ENCODE results near the gene SHPK. TPM values are rescaled to one million over a fixed set of nuclear protein-coding genes. Genes with fewer than 3 reads are reported as not detected.

Gene SHPK
- total and polyA plus RNA-seq, 10 donors = 2.3 to 13.6 (median 10.2) TPM

DNA sequence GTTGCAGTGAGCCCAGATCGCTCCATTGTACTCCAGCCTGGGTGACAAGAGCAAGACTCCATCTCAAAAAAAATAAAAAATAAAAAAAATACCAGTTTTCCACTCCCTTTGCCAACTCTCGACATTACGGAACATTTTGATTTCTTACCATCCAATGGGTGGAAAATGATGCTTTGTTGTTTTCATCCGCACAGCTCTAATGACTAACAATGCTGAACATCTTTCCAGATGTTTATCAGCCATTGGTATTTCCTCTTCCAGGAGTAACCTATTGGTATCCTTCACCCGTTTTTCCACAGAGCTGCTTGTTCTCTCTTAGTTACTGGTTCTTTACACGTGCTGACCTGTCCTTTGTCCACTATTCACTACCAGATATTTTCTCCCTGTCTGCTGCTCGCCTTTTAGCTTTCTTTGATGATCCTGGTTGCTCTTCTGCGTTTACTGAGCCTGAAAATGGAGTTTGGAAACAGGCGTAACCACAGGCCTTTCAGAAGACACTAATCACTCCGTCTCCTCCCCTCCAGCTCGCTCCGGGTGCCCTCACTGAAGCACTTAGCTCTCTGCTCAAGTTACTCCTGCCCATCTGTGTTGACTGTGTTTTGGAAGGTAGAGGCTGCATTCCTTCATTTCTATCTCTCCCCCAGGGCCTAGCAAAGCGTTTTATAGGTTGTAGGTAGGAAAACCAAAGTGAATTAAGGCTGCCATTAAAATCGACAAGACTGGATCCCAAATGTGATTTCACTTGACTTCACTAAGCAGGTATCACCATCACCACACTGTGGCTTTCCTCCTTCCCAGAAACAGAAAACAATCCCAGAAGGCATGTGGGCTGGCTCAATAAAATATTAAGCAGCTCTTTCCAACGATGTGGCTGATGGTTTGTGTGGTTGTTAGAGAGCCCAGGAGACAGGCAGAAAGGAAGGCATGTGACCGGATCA lies 8.9 kb downstream of the SHPK start:
- Histone ChIP-seq H3K9me3 (no peaks in the 10 kb centered on the region), H3K4me3 (no peak overlapping the region), H3K4me1 (peaks cover 0 to 4% (median 0%) of the 10 kb centered on the region in 6 donors), H3K27ac (no peak overlapping the region), H3K36me3 (peaks cover 5 to 95% (median 62%) of the 10 kb centered on the region in 6 donors), H3K27me3 (replicated peaks in 1 of 7) (no peaks in the 10 kb centered on the region)
- no peak for TF ChIP-seq POLR2AphosphoS5 (IDR thresholded peaks at IDR 0.05)
- TF ChIP-seq POLR2A (IDR thresholded peaks at IDR 0.05) = no peak
- TF ChIP-seq, protein P1, sequence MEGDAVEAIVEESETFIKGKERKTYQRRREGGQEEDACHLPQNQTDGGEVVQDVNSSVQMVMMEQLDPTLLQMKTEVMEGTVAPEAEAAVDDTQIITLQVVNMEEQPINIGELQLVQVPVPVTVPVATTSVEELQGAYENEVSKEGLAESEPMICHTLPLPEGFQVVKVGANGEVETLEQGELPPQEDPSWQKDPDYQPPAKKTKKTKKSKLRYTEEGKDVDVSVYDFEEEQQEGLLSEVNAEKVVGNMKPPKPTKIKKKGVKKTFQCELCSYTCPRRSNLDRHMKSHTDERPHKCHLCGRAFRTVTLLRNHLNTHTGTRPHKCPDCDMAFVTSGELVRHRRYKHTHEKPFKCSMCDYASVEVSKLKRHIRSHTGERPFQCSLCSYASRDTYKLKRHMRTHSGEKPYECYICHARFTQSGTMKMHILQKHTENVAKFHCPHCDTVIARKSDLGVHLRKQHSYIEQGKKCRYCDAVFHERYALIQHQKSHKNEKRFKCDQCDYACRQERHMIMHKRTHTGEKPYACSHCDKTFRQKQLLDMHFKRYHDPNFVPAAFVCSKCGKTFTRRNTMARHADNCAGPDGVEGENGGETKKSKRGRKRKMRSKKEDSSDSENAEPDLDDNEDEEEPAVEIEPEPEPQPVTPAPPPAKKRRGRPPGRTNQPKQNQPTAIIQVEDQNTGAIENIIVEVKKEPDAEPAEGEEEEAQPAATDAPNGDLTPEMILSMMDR (IDR thresholded peaks at IDR 0.05 in 8 of 11, conservative IDR thresholded peaks at IDR 0.05 in 3 of 11) = no peak
- WGBS, 5 donors = 77 to 91% (median 90%) methylated on average over 16 of the region's 16 CpGs
- intact Hi-C loops (cut with DNase I; ENCODE audit: low total_unique reads) = no loop called here
- no peak for DNase-seq

DNA sequence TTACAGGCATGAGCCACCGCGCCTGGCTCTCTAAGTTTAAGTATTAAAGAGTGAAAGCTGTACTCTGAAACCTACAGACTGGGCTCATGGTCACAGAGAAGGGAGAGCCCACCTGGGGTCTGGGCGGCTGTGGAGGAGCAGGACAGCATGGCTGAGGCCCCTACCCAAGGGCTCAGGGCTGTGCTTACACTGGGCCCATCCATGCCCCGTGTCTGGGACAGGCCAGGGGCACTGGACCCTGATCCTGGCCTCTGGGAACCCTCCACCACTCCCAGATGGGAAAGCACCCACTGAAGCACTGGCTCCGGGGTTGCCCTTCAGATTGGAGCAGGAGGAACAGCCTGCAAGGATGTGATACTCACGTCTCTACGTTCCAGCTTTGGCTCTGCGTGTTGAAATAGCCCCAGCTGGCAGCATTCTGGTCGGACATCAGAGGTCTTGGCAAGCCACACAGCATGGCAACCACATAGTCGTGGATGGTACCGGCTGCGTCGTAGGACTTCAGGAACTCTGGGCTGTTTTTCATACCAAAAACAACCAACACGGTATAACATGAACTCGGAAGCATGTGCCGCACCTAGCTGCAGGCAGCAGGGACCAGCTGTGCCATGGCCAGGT lies 13.0 kb downstream of the SHPK start:
- H3K36me3 ChIP-seq = peaks cover 5 to 99% (median 73%) of the 10 kb centered on the region in 6 donors
- TF ChIP-seq POLR2A (IDR thresholded peaks at IDR 0.05) = no peak
- TF ChIP-seq POLR2AphosphoS5 (IDR thresholded peaks at IDR 0.05) = no peak
- TF ChIP-seq, protein P1 (IDR thresholded peaks at IDR 0.05 in 8 of 11, conservative IDR thresholded peaks at IDR 0.05 in 3 of 11) = no peak
- no peaks in the 10 kb centered on the region for H3K4me1 ChIP-seq
- H3K4me3 ChIP-seq = no peak overlapping the region
- peaks cover 0 to under 1% (median 0%) of the 10 kb centered on the region in 8 donors for H3K9me3 ChIP-seq
- no peak overlapping the region for H3K27ac ChIP-seq
- H3K27me3 ChIP-seq (replicated peaks in 1 of 7) = no peaks in the 10 kb centered on the region
- no peak for DNase-seq
- intact Hi-C loops (cut with DNase I; ENCODE audit: low total_unique reads) = no loop called here
- WGBS, 5 donors = 94 to 99% (median 96%) methylated on average over 10 to 16 of the region's 16 CpGs

DNA sequence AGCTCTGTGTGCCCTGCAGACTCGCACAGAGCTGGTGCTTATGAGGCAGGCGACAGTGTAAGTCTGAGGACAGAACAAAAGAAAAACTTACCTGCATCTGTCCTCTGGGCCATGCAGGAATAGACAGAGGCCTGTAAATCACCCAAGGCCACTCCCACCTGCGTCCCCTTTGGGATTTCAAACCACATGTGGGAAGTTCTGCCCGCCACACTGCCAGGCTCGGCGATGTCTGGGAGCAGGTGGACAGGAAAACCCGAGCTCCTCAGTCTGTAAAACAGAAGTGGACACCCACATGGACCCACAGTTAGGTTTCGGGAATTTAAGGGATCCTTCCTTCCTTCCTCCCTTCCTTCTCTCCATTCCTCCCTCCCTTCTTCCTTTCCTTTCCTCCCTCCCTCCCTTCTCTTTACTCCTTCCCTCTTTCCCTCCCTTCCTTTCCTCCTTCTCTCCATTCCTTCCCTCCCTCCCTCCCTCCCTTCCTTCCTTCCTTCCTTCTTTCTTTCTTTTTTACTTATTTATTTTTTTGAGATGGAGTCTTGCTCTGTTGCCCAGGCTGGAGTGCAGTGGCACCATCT lies 14.8 kb downstream of the SHPK start:
- Histone ChIP-seq H3K27ac (no peak overlapping the region), H3K9me3 (peaks cover 0 to 12% (median 9%) of the 10 kb centered on the region in 8 donors), H3K4me1 (no peaks in the 10 kb centered on the region), H3K27me3 (replicated peaks in 1 of 7) (no peaks in the 10 kb centered on the region), H3K4me3 (no peak overlapping the region), H3K36me3 (peaks cover 5 to 99% (median 76%) of the 10 kb centered on the region in 6 donors)
- TF ChIP-seq POLR2A (IDR thresholded peaks at IDR 0.05) (no peak), POLR2AphosphoS5 (IDR thresholded peaks at IDR 0.05) (no peak)
- TF ChIP-seq, protein P1 (IDR thresholded peaks at IDR 0.05 in 8 of 11, conservative IDR thresholded peaks at IDR 0.05 in 3 of 11) = no peak
- no peak for DNase-seq
- intact Hi-C loops (cut with DNase I; ENCODE audit: low total_unique reads) = no loop called here
- 80 to 89% (median 86%) methylated on average over 8 of the region's 8 CpGs for whole genome bisulfite sequencing, 5 donors
